Gastrocnemius medialis (tissue), 4 donors: ENCODE results near the gene ZDHHC12. TPM values are rescaled to one million over a fixed set of nuclear protein-coding genes. Genes with fewer than 3 reads are reported as not detected.

Experiments used
- ATAC-seq, 2 donors: fragments of 150-250 bp; one replicate each; pipeline ENCODE4 v1.9.1; 2016
- DNase-seq, 2 donors: peaks; one replicate each; pipeline ENCODE4 v3.0.0-alpha.2; 2019
- H3K27ac ChIP-seq, 4 donors: fragments of 200-600 bp; sonication (generic); 1 replicate in 1 of 4; 2 replicates in 3 of 4; pipeline ENCODE4 v1.5.1; 2016 to 2018; ENCODE audit warnings: mild to moderate bottlenecking in 2 of 4, moderate library complexity in 1 of 4
- H3K27me3 ChIP-seq, 3 donors: fragments of 200-600 bp; sonication (generic) in 2 of 3; 1 replicate in 1 of 3; 2 replicates in 2 of 3; pipeline versions ENCODE4 v1.5.1 to v1.6.0; 2016 to 2019; ENCODE audit warnings: mild to moderate bottlenecking in 1 of 3, moderate library complexity in 1 of 3
- H3K36me3 ChIP-seq, 2 donors: fragments of 200-600 bp; sonication (generic) in 1 of 2; one replicate each; pipeline ENCODE4 v1.5.1; 2017 to 2018
- H3K4me1 ChIP-seq, 2 donors: fragments of 200-600 bp; sonication (generic) in 1 of 2; one replicate each; pipeline ENCODE4 v1.5.1; 2016 to 2017; ENCODE audit warnings: mild to moderate bottlenecking in 2 of 2
- H3K4me3 ChIP-seq, 4 donors: fragments of 200-600 bp; sonication (generic) in 3 of 4; 1 replicate in 1 of 4; 2 replicates in 3 of 4; pipeline ENCODE4 v1.5.1; 2016 to 2019; ENCODE audit warnings: mild to moderate bottlenecking in 2 of 4
- H3K9me3 ChIP-seq, 3 donors: fragments of 200-600 bp; sonication (generic) in 2 of 3; 1 replicate in 1 of 3; 2 replicates in 2 of 3; pipeline ENCODE4 v1.5.1; 2016 to 2019
- CTCF ChIP-seq, 5 experiments: fragments of 450-650 bp in 3 of 5; fragments of 200-600 bp in 2 of 5; sonication (generic) in 2 of 5; IDR thresholded peaks in 4 of 5; conservative IDR thresholded peaks in 1 of 5; 1 replicate in 4 of 5; 2 replicates in 1 of 5; pipeline ENCODE4 v1.5.1; 2016 to 2019; ENCODE audit warnings: antibody characterized with exemption in 5 of 5, mild to moderate bottlenecking in 3 of 5, moderate library complexity in 3 of 5
- POLR2A ChIP-seq, 2 donors: fragments of 450-650 bp; IDR thresholded peaks; one replicate each; pipeline ENCODE4 v1.6.1; 2017; ENCODE audit warnings: antibody characterized with exemption in 2 of 2, mild to moderate bottlenecking in 2 of 2, moderate library complexity in 2 of 2
- in situ Hi-C, 4 donors: fragments of 200-750 bp; cut with MboI; loops; one replicate each; pipeline versions ENCODE4 v1.15.0 to v1.8.0; 2017; ENCODE audit warnings: low sequenced_read_pairs in 4 of 4
- intact Hi-C: fragments of 100-400 bp; cut with DNase I; formaldehyde crosslinking; loops from one replicate; pipeline ENCODE4 v1.15.1; 2023; ENCODE audit warnings: low total_unique reads
- total RNA-seq, 4 donors: library from RNA; depleted of rRNA; stranded (reverse); fragments of >200 nt; gene quantifications; one replicate each; pipeline versions ENCODE4 v1.1.0 to v1.2.3, GENCODE V29; 2016

ZDHHC12 gene
- total RNA-seq, 4 donors from 2014 or later = 8.9 to 37.3 (median 31.0) TPM

GRCh38 chr9:128706045-128706444, 17.9 kb downstream of the ZDHHC12 start:
- in situ Hi-C loops (no loop called here), intact Hi-C loops (no loop called here)
- ATAC-seq (no peak), DNase-seq (no peak)
- no peaks in the 10 kb centered on the region for H3K36me3 ChIP-seq
- H3K9me3 ChIP-seq = no peaks in the 10 kb centered on the region
- TF ChIP-seq POLR2A (IDR thresholded peaks at IDR 0.05) (no peak), CTCF (IDR thresholded peaks at IDR 0.05 in 4 of 5, conservative IDR thresholded peaks at IDR 0.05 in 1 of 5) (no peak)
- H3K4me1 ChIP-seq = peaks cover 0 to 11% of the 10 kb centered on the region in 2 donors
- H3K4me3 ChIP-seq = no peak overlapping the region
- no peaks in the 10 kb centered on the region for H3K27me3 ChIP-seq
- no peak overlapping the region for H3K27ac ChIP-seq

- no peak for ATAC-seq
- Histone ChIP-seq H3K27me3 (no peaks in the 10 kb centered on the region), H3K36me3 (no peaks in the 10 kb centered on the region), H3K9me3 (no peaks in the 10 kb centered on the region), H3K27ac (peak overlapping the region in 3 of 4 donors; percentile 69 to 79 (median 69)), H3K4me3 (no peak overlapping the region), H3K4me1 (peaks cover 0 to 11% of the 10 kb centered on the region in 2 donors)
- TF ChIP-seq POLR2A (IDR thresholded peaks at IDR 0.05) (no peak), CTCF (IDR thresholded peaks at IDR 0.05 in 4 of 5, conservative IDR thresholded peaks at IDR 0.05 in 1 of 5) (no peak)
- DNase-seq = no peak
- intact Hi-C loops (no loop called here), in situ Hi-C loops (no loop called here)
Observed at GRCh38 chr9:128705051-128705965, 18.6 kb downstream of the ZDHHC12 start.

- H3K9me3 ChIP-seq = no peaks in the 10 kb centered on the region
- H3K27me3 ChIP-seq = no peaks in the 10 kb centered on the region
- no peaks in the 10 kb centered on the region for H3K36me3 ChIP-seq
- in situ Hi-C loops = no loop called here
- no peak for TF ChIP-seq CTCF (IDR thresholded peaks at IDR 0.05 in 4 of 5, conservative IDR thresholded peaks at IDR 0.05 in 1 of 5)
- H3K27ac ChIP-seq = peak overlapping the region; percentile 69 to 79 (median 74)
- intact Hi-C loops = no loop called here
- peak overlapping the region in 1 of 4 donors; percentile 62 for H3K4me3 ChIP-seq
- H3K4me1 ChIP-seq = peaks cover 0 to 11% of the 10 kb centered on the region in 2 donors
- ATAC-seq = no peak
- no peak for DNase-seq
Observed at GRCh38 chr9:128704356-128704670, 19.6 kb downstream of the ZDHHC12 start.

- H3K27me3 ChIP-seq = no peaks in the 10 kb centered on the region
- in situ Hi-C loops (no loop called here), intact Hi-C loops (no loop called here)
- H3K36me3 ChIP-seq = no peaks in the 10 kb centered on the region
- H3K27ac ChIP-seq = peak overlapping the region; percentile 69 to 79 (median 74)
- no peak for DNase-seq
- TF ChIP-seq POLR2A (IDR thresholded peaks at IDR 0.05) (peak in 1 of 2 donors; percentile 46), CTCF (IDR thresholded peaks at IDR 0.05 in 4 of 5, conservative IDR thresholded peaks at IDR 0.05 in 1 of 5) (no peak)
- ATAC-seq = peak in 1 of 2 donors; percentile 16
- H3K4me3 ChIP-seq = peak overlapping the region; percentile 62 to 89 (median 76)
- no peaks in the 10 kb centered on the region for H3K9me3 ChIP-seq
- peaks cover 0 to 11% of the 10 kb centered on the region in 2 donors for H3K4me1 ChIP-seq
Observed at GRCh38 chr9:128703616-128704355, 20.1 kb downstream of the ZDHHC12 start.
